CD4-positive, alpha-beta T cell treated with Interleukin-2 at 100 ng/mL for 4 hours (primary cell): ENCODE measurements around the gene PLET1.

ENCODE experiments used
- DNase-seq: peaks from one replicate; pipeline ENCODE4 v3.0.0-alpha.2; 2020; ENCODE audit warnings: low spot score

PLET1 gene

GRCh38 chr11:112260490-112260889 lies at the start of gene PLET1:
Gene PLET1 (minus strand): TSS chr11:112260860. CDS start chr11:112260589, 271 bp downstream.
- DNase-seq, result no peak

GRCh38 chr11:112310419-112310818 lies 49.8 kb upstream of the PLET1 start:
- DNase-seq, result no peak

GRCh38 chr11:112308651-112309050 lies 48.0 kb upstream of the PLET1 start:
- DNase-seq, result no peak

GRCh38 chr11:112307616-112308015 lies 47.0 kb upstream of the PLET1 start:
- DNase-seq, result no peak

GRCh38 chr11:112306230-112306629 lies 45.6 kb upstream of the PLET1 start:
- no peak for DNase-seq

- DNase-seq, result no peak
Observed at GRCh38 chr11:112304914-112305313, 44.3 kb upstream of the PLET1 start.

- DNase-seq, result no peak
Observed at GRCh38 chr11:112303616-112304015, 43.0 kb upstream of the PLET1 start.

- DNase-seq, result no peak
Observed at GRCh38 chr11:112302226-112302868, 41.7 kb upstream of the PLET1 start.

- DNase-seq, result no peak
Observed at GRCh38 chr11:112300094-112300786, 39.6 kb upstream of the PLET1 start.

GRCh38 chr11:112298535-112298934 lies 37.9 kb upstream of the PLET1 start:
- no peak for DNase-seq

- no peak for DNase-seq
Observed at GRCh38 chr11:112297248-112297866, 36.7 kb upstream of the PLET1 start.

GRCh38 chr11:112296044-112296443 lies 35.4 kb upstream of the PLET1 start:
- DNase-seq, result no peak

GRCh38 chr11:112294688-112295340 lies 34.2 kb upstream of the PLET1 start:
- no peak for DNase-seq

- DNase-seq, result no peak
Observed at GRCh38 chr11:112293614-112294013, 33.0 kb upstream of the PLET1 start.

- DNase-seq, result no peak
Observed at GRCh38 chr11:112292785-112293407, 32.2 kb upstream of the PLET1 start.

- DNase-seq, result no peak
Observed at GRCh38 chr11:112292188-112292587, 31.5 kb upstream of the PLET1 start.

- no peak for DNase-seq
Observed at GRCh38 chr11:112291191-112291590, 30.5 kb upstream of the PLET1 start.

GRCh38 chr11:112290493-112290850 lies 29.8 kb upstream of the PLET1 start:
- no peak for DNase-seq

- peak; percentile 81 for DNase-seq
Observed at GRCh38 chr11:112289588-112290492, 29.2 kb upstream of the PLET1 start.

- no peak for DNase-seq
Observed at GRCh38 chr11:112288021-112288420, 27.4 kb upstream of the PLET1 start.

- no peak for DNase-seq
Observed at GRCh38 chr11:112285841-112286311, 25.2 kb upstream of the PLET1 start.
